HG02981 (cell line): Measurements from ENCODE around the gene CHST11.
"Not testable (repeated sequence)": the region's sequence is repeated elsewhere in the genome, so short reads cannot be mapped to it uniquely, and the experiment has no call there.

Experiments
- ATAC-seq: cut with Tn5 transposase; IDR thresholded peaks from one replicate; pipeline ENCODE4 v1.9.1; 2021; ENCODE audit warnings: mild to moderate bottlenecking, moderate library complexity; ENCODE audit not compliant: unreplicated experiment

CHST11 gene

DNA sequence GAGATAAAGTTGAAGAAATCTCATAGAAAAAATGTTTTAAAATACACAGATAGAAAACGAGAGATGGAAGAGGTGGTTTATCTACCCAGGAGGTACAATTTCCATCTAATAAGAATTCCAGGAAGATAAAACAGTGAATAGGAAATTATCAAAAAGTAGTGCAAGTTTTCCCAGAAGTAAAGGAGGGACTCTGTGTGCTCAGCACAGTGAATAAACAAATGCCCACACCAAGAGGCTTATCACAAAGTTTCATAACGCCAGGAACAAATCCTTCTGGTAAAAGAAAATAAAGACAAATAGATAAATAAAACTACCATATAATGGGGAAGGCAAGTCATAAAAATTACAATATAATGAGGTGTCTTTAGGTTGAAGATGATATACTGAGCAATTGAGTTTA is 322.4 kb downstream of the CHST11 start:
- no peak for ATAC-seq

DNA sequence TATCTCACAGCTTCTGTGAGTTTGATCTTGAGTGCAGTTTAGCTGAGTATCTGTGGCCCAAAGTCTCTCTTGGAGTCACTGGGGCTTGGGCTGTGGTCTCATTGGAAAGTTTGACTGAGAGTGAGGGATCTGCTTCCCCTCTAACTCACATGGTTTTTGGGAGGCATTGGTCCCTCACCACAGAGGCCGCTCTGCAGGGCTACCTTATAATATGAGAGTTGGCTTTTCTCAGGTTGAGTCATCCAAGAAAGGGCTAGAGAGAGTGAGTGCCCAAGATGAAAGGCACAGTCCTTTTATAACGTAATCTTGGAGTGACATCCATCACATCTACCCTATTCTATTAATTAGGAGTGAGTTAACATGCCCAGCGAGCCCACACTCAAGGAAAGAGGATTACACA is 325.5 kb downstream of the CHST11 start:
- no peak for ATAC-seq

- no peak for ATAC-seq
These were observed 327.8 kb downstream of the CHST11 start for GRCh38 chr12:104784592-104784991.

GRCh38 chr12:104785886-104786285 is 329.1 kb downstream of the CHST11 start:
- ATAC-seq: no peak

GRCh38 chr12:104786352-104786751 is 329.6 kb downstream of the CHST11 start:
- no peak for ATAC-seq

DNA sequence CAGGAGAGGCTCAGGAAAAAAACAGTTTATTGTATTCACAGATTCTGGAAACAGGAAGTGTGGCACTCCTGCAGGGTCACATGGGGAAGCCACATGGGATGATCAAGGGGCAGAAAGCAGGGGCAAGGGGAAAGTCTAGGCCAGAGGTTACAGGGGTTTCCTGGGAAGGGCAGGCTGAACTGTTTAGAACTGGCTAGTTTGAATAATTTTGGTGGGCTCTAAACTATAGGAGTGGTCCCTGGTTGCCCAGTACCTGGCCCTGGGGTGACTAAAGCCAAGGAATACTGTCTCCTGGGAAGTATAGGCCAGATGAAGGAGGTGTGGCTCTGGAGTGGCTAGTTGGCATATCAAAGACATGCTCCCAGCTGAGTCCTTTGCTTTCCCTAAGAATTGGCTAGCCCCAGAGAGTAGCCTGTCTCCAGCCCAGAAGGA is 332.1 kb downstream of the CHST11 start:
- no peak for ATAC-seq

GRCh38 chr12:104790296-104791125 is 333.8 kb downstream of the CHST11 start:
- ATAC-seq: no peak

- no peak for ATAC-seq
These were observed 335.8 kb downstream of the CHST11 start for GRCh38 chr12:104792570-104792969.

GRCh38 chr12:104793285-104793684 is 336.5 kb downstream of the CHST11 start:
- no peak for ATAC-seq

GRCh38 chr12:104793968-104794367 is 337.2 kb downstream of the CHST11 start:
- no peak for ATAC-seq

DNA sequence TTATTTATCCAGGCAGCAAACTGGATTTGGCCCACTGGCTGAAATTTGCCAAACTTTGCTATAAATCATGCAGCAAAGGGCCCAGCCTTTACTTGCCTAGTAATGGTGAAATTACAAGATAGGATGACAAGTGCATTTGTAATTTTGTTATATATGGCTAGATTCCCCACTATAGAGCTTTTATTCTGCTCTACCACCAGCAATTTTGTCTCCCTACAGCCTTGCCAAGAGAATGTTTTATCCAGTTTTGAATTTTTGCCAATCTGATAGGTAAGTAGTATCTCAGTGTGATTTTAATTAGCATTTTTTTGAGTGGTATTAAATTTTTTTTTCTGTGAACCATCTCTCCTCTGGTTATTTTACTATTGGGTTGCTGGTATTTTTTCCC is 339.7 kb downstream of the CHST11 start:
- ATAC-seq: no peak

GRCh38 chr12:104799458-104799857 is 342.7 kb downstream of the CHST11 start:
- no peak for ATAC-seq

- no peak for ATAC-seq
These were observed 344.3 kb downstream of the CHST11 start for GRCh38 chr12:104801005-104801404.

DNA sequence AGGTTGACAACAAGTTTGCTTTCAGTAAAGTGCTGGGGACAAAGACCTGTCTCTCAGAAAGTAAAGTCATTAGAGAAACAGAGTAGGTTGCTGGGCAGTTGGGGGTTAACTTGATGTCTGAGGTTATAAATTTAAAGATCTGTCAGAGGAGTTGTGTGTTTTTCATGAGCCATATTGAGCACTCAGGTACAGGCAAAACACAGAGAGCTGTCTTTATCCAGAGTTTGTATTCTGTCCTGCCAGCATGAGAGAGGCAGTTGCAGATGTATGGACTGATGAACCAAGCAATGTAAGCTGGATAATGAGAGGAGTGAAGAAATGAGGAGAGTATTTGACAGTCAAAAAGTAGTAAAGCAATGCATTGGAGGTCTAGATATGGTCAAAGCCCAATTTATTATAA is 344.7 kb downstream of the CHST11 start:
- ATAC-seq: no peak

GRCh38 chr12:104802208-104802607 is 345.5 kb downstream of the CHST11 start:
- no peak for ATAC-seq

GRCh38 chr12:104805186-104805585 is 348.4 kb downstream of the CHST11 start:
- no peak for ATAC-seq

GRCh38 chr12:104806194-104806593 is 349.4 kb downstream of the CHST11 start:
- ATAC-seq: not testable (repeated sequence)

DNA sequence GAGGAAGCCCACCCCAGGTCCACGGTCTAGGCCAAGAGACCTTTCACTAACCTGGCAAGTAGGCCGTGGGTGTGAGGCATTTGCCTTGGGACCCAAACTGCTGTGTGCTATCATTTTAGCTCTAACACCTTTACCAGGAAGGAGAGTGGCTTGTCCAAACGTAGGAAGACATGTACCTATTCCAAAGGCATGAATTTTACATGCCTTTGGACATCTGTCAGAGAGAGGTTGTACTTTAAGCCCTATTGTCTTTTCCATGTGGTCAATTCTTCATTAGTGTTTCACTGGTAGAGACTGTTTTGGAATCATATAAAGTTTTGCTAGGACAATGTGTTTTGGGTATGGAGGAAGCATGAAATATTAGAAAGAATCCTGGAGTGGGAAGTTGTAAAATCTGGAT is 352.5 kb downstream of the CHST11 start:
- ATAC-seq: no peak

GRCh38 chr12:104809706-104810385 is 353.1 kb downstream of the CHST11 start:
- ATAC-seq: no peak
